UCSD-AML1 (cell line): Measurements from ENCODE around the gene RGS3.

Experiments
- DNase-seq: peaks from one replicate; lab custom pipeline; 2025; ENCODE audit not compliant: unreplicated experiment; lab: John Stamatoyannopoulos, UW

The RGS3 gene

GRCh38 chr9:113597390-113598241 lies 134.1 kb downstream of the RGS3 start:
- no peak for DNase-seq

- no peak for DNase-seq
Observed at GRCh38 chr9:113598451-113598850, 134.9 kb downstream of the RGS3 start.

GRCh38 chr9:113598883-113599282 lies 135.4 kb downstream of the RGS3 start:
- no peak for DNase-seq

GRCh38 chr9:113599646-113600022 lies 136.1 kb downstream of the RGS3 start:
- DNase-seq: no peak

GRCh38 chr9:113600023-113600823 lies 136.7 kb downstream of the RGS3 start:
- DNase-seq: no peak

GRCh38 chr9:113600871-113601614 lies 137.5 kb downstream of the RGS3 start:
- no peak for DNase-seq

GRCh38 chr9:113601656-113602055 lies 138.1 kb downstream of the RGS3 start:
- DNase-seq: no peak

GRCh38 chr9:113602126-113603047 lies 138.9 kb downstream of the RGS3 start:
- peak; percentile 80 for DNase-seq

- DNase-seq: no peak
Observed at GRCh38 chr9:113603048-113603375, 139.5 kb downstream of the RGS3 start.

GRCh38 chr9:113603773-113604172 lies 140.2 kb downstream of the RGS3 start:
- no peak for DNase-seq

- DNase-seq: no peak
Observed at GRCh38 chr9:113604393-113604792, 140.9 kb downstream of the RGS3 start.

GRCh38 chr9:113606510-113606909 lies 143.0 kb downstream of the RGS3 start:
- no peak for DNase-seq

GRCh38 chr9:113608082-113608685 lies 144.7 kb downstream of the RGS3 start:
- DNase-seq: no peak

GRCh38 chr9:113609562-113610318 lies 146.2 kb downstream of the RGS3 start:
- no peak for DNase-seq

GRCh38 chr9:113611461-113612215 lies 148.1 kb downstream of the RGS3 start:
- no peak for DNase-seq

- DNase-seq: no peak
Observed at GRCh38 chr9:113612216-113612747, 148.8 kb downstream of the RGS3 start.

- DNase-seq: no peak
Observed at GRCh38 chr9:113612828-113613227, 149.3 kb downstream of the RGS3 start.

GRCh38 chr9:113613815-113614413 lies 150.4 kb downstream of the RGS3 start:
- DNase-seq: no peak
